G401 (cell line): ENCODE data around the gene CLPSL1. TPM values are rescaled to one million over a fixed set of nuclear protein-coding genes. Genes with fewer than 3 reads are reported as not detected.

Experiments used
- DNase-seq: peaks from one replicate; pipeline ENCODE4 v3.0.0-alpha.2; 2015; ENCODE audit warnings: low spot score
- in situ Hi-C: cut with HindIII; loops from 2 replicates; pipeline ENCODE4 v1.10.0; 2016; ENCODE audit warnings: low sequenced_read_pairs, mixed read lengths
- total RNA-seq: library from RNA; depleted of rRNA; stranded (reverse); fragments of >200 nt; shearing (Covaris generic); gene quantifications from 2 replicates; pipeline ENCODE4 v1.2.3, GENCODE V29; 2014; rRNA removed

The CLPSL1 gene
- total RNA-seq, 1 experiment from 2014 or later = not detected

GRCh38 chr6:35833536-35833935, 52.7 kb downstream of the CLPSL1 start:
- in situ Hi-C loops = no loop called here
- no peak for DNase-seq

Other genes starting within 250 kb of the CLPSL1 start
- gene FKBP5, start 92.1 kb upstream of the CLPSL1 start, total RNA-seq = 29.4 and 33.5 TPM in 2 replicates
- gene ARMC12, start 44.0 kb upstream of the CLPSL1 start, total RNA-seq = 0.68 TPM in 1 of 2 replicates, not detected in the other
- not detected in 2 replicates for gene CLPSL2, start 4.4 kb upstream of the CLPSL1 start, total RNA-seq
- gene CLPS, start 16.3 kb downstream of the CLPSL1 start, total RNA-seq = not detected in 2 replicates
- gene LHFPL5, start 24.3 kb downstream of the CLPSL1 start, total RNA-seq = not detected in 2 replicates
- gene SRPK1, start 140.1 kb downstream of the CLPSL1 start, total RNA-seq = 28.9 and 39.9 TPM in 2 replicates
- gene SLC26A8, start 243.6 kb downstream of the CLPSL1 start, total RNA-seq = not detected in 2 replicates
- 29.5 and 32.9 TPM in 2 replicates for gene MAPK14, start 246.8 kb downstream of the CLPSL1 start, total RNA-seq